Naive thymus-derived CD4-positive, alpha-beta T cell (primary cell): ENCODE results near the gene ADAMTS13. TPM values are rescaled to one million over a fixed set of nuclear protein-coding genes. Genes with fewer than 3 reads are reported as not detected.
A peak's percentile ranks its signal among the peaks of the same experiment; 100 is the strongest.

Source experiments
- ATAC-seq: fragments of 150-1000 bp; cut with Tn5 transposase; 2 replicates; pipeline ENCODE4 v1.10.0; 2021; ENCODE audit warnings: mild to moderate bottlenecking, moderate library complexity
- CTCF ChIA-PET: fragments of 350-600 bp; sonication (Branson Sonifier 250); formaldehyde crosslinking; loops from one replicate; lab custom pipeline; 2021; ENCODE audit warnings: antibody characterized with exemption; lab: Charles Lee
- POLR2A ChIA-PET: fragments of 350-600 bp; sonication (Branson Sonifier 250); formaldehyde crosslinking; loops from one replicate; lab custom pipeline; 2021; ENCODE audit warnings: antibody characterized with exemption, inconsistent platforms; lab: Charles Lee
- DNase-seq, 9 donors: peaks; one replicate each; pipeline versions ENCODE4 v3.0.0 to v3.0.0-alpha.2; 2020 to 2022; ENCODE audit warnings: mixed read lengths in 1 of 9
- H3K27ac ChIP-seq: one replicate; pipeline ENCODE4 v1.7.0; 2013; ENCODE audit warnings: mild to moderate bottlenecking, low read depth, low read length, moderate library complexity
- H3K27me3 ChIP-seq, 2 donors: one replicate each; pipeline ENCODE4 v1.7.0; 2013; ENCODE audit warnings: low read length in 2 of 2, mild to moderate bottlenecking in 2 of 2, moderate library complexity in 2 of 2; ENCODE audit not compliant: control insufficient read depth in 2 of 2, insufficient read depth in 2 of 2
- H3K36me3 ChIP-seq, 3 experiments: 1 replicate in 2 of 3; 2 replicates in 1 of 3; pipeline ENCODE4 v1.7.0; 2013; ENCODE audit warnings: low read length in 3 of 3, mild to moderate bottlenecking in 3 of 3, moderate library complexity in 1 of 3; ENCODE audit not compliant: insufficient read depth in 3 of 3, control insufficient read depth in 2 of 3
- H3K4me1 ChIP-seq, 2 donors: one replicate each; pipeline ENCODE4 v1.7.0; 2013; ENCODE audit warnings: low read length in 2 of 2, mild to moderate bottlenecking in 2 of 2, moderate library complexity in 1 of 2; ENCODE audit not compliant: control insufficient read depth in 2 of 2, insufficient read depth in 2 of 2
- H3K4me3 ChIP-seq: 2 replicates; pipeline ENCODE4 v1.7.0; 2013; ENCODE audit warnings: mild to moderate bottlenecking, low read length
- H3K9me3 ChIP-seq, 3 experiments: 1 replicate in 2 of 3; 2 replicates in 1 of 3; pipeline ENCODE4 v1.7.0; 2013; ENCODE audit warnings: low read length in 3 of 3; ENCODE audit not compliant: control insufficient read depth in 2 of 3
- H3K27ac Mint-ChIP-seq, 9 donors: one replicate each; pipeline ENCODE4 v1.8.0; 2020 to 2022; ENCODE audit warnings: mixed read lengths in 9 of 9, mild to moderate bottlenecking in 8 of 9, moderate library complexity in 5 of 9, inconsistent platforms in 2 of 9
- H3K27me3 Mint-ChIP-seq, 5 donors: one replicate each; pipeline ENCODE4 v1.8.0; 2021 to 2022; ENCODE audit warnings: mixed read lengths in 5 of 5, mild to moderate bottlenecking in 1 of 5
- H3K36me3 Mint-ChIP-seq, 5 donors: one replicate each; pipeline ENCODE4 v1.8.0; 2020 to 2022; ENCODE audit warnings: mixed read lengths in 5 of 5, mild to moderate bottlenecking in 3 of 5, inconsistent platforms in 1 of 5
- H3K4me1 Mint-ChIP-seq, 7 donors: one replicate each; pipeline ENCODE4 v1.8.0; 2020 to 2022; ENCODE audit warnings: mixed read lengths in 7 of 7, mild to moderate bottlenecking in 3 of 7, inconsistent platforms in 1 of 7
- H3K4me3 Mint-ChIP-seq, 10 donors: one replicate each; pipeline ENCODE4 v1.8.0; 2020 to 2022; ENCODE audit warnings: mild to moderate bottlenecking in 10 of 10, mixed read lengths in 10 of 10, moderate library complexity in 6 of 10, inconsistent platforms in 2 of 10
- H3K9me3 Mint-ChIP-seq, 11 donors: one replicate each; pipeline ENCODE4 v1.8.0; 2020 to 2022; ENCODE audit warnings: mixed read lengths in 11 of 11, mild to moderate bottlenecking in 4 of 11, inconsistent platforms in 1 of 11, moderate library complexity in 1 of 11
- intact Hi-C, 2 donors: fragments of 100-400 bp; cut with micrococcal nuclease; formaldehyde crosslinking; loops; one replicate each; pipeline ENCODE4 v1.15.1; 2023
- polyA plus RNA-seq, 2 donors: library from polyadenylated mRNA; unstranded; fragments of 300-500 nt; fragmentation: Illumina TruSeq; gene quantifications; one replicate each; pipeline ENCODE4 v1.2.3, GENCODE V29; 2021
- total RNA-seq, 6 experiments: library from RNA in 5 of 6; stranded (reverse) in 5 of 6; gene quantifications; 1 replicate in 5 of 6; 2 replicates in 1 of 6; pipeline ENCODE4 v1.2.3 and lab custom pipeline; 2021 to 2026

Gene ADAMTS13
- total and polyA plus RNA-seq, 7 experiments from 2014 or later: 0.07 to 3.1 (median 2.4) TPM

GRCh38 chr9:133471551-133472276, 49.5 kb downstream of the ADAMTS13 start:
- no peaks in the 10 kb centered on the region for H3K4me1 ChIP-seq
- no peak overlapping the region for H3K4me3 ChIP-seq
- Mint-ChIP-seq H3K4me3 (no peak overlapping the region), H3K9me3 (no peaks in the 10 kb centered on the region), H3K4me1 (peaks cover 0 to 10% (median 0%) of the 10 kb centered on the region in 7 donors), H3K36me3 (no peaks in the 10 kb centered on the region), H3K27ac (no peak overlapping the region), H3K27me3 (no peaks in the 10 kb centered on the region)
- H3K27me3 ChIP-seq: no peaks in the 10 kb centered on the region
- POLR2A ChIA-PET: no interaction called here
- no peak overlapping the region for H3K27ac ChIP-seq
- ATAC-seq (no peak), DNase-seq (no peak)
- intact Hi-C loops: no loop called here
- no peaks in the 10 kb centered on the region for H3K36me3 ChIP-seq
- H3K9me3 ChIP-seq: no peaks in the 10 kb centered on the region
- CTCF ChIA-PET: no interaction called here

- CTCF ChIA-PET: no interaction called here
- H3K36me3 ChIP-seq: no peaks in the 10 kb centered on the region
These were observed 50.1 kb downstream of the ADAMTS13 start for GRCh38 chr9:133472277-133472645.

GRCh38 chr9:133472753-133473378, 50.7 kb downstream of the ADAMTS13 start:
- Mint-ChIP-seq H3K27me3 (no peaks in the 10 kb centered on the region), H3K36me3 (no peaks in the 10 kb centered on the region), H3K4me3 (no peak overlapping the region), H3K4me1 (peaks cover 0 to 12% (median 0%) of the 10 kb centered on the region in 7 donors), H3K27ac (no peak overlapping the region), H3K9me3 (no peaks in the 10 kb centered on the region)
- H3K27ac ChIP-seq: no peak overlapping the region
- no peaks in the 10 kb centered on the region for H3K27me3 ChIP-seq
- DNase-seq (no peak), ATAC-seq (no peak)
- H3K4me3 ChIP-seq: no peak overlapping the region
- no peaks in the 10 kb centered on the region for H3K4me1 ChIP-seq
- intact Hi-C loops: no loop called here
- ChIA-PET CTCF (no interaction called here), POLR2A (no interaction called here)
- no peaks in the 10 kb centered on the region for H3K9me3 ChIP-seq
- no peaks in the 10 kb centered on the region for H3K36me3 ChIP-seq

More at GRCh38 chr9:133472277-133472645, 50.1 kb downstream of the ADAMTS13 start:
- no peaks in the 10 kb centered on the region for H3K9me3 Mint-ChIP-seq
- POLR2A ChIA-PET: no interaction called here
- H3K36me3 Mint-ChIP-seq: no peaks in the 10 kb centered on the region
- H3K27me3 ChIP-seq: no peaks in the 10 kb centered on the region
- intact Hi-C loops: no loop called here
- no peak overlapping the region for H3K27ac Mint-ChIP-seq
- H3K4me3 ChIP-seq: no peak overlapping the region
- no peaks in the 10 kb centered on the region for H3K27me3 Mint-ChIP-seq
- H3K9me3 ChIP-seq: no peaks in the 10 kb centered on the region
- no peaks in the 10 kb centered on the region for H3K4me1 ChIP-seq
- H3K4me1 Mint-ChIP-seq: peaks cover 0 to 10% (median 0%) of the 10 kb centered on the region in 7 donors
- ATAC-seq (no peak), DNase-seq (no peak)
- no peak overlapping the region for H3K27ac ChIP-seq
- H3K4me3 Mint-ChIP-seq: no peak overlapping the region

DNA sequence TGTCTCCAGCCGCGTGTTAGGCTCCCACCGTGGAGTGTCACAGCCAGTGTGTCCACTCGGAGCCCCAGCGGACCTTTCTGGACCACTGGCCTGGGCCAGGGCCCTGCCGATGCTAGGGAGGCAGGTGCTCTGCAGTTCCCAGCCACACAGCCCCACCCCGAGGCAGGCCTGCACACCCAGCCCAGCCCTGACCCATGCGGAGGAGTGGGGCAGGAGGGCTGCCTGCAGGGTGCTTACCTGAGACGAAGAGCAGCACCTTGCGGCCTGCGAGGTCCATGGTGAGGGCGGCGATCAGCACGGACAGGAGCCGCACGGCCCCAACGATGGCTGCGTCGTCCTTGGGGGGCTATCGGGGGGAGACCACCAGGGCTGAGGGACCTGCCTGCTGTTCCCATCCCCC, 51.6 kb downstream of the ADAMTS13 start:
- H3K4me1 ChIP-seq: peaks cover 0 to 5% of the 10 kb centered on the region in 2 donors
- H3K4me1 Mint-ChIP-seq: peaks cover 0 to 13% (median 0%) of the 10 kb centered on the region in 7 donors
- H3K4me3 ChIP-seq: no peak overlapping the region
- no peaks in the 10 kb centered on the region for H3K27me3 Mint-ChIP-seq
- H3K36me3 ChIP-seq: no peaks in the 10 kb centered on the region
- POLR2A ChIA-PET: no interaction called here
- DNase-seq: no peak
- H3K27ac Mint-ChIP-seq: no peak overlapping the region
- no peak overlapping the region for H3K27ac ChIP-seq
- H3K27me3 ChIP-seq: no peaks in the 10 kb centered on the region
- intact Hi-C loops: no loop called here
- H3K4me3 Mint-ChIP-seq: no peak overlapping the region
- no peaks in the 10 kb centered on the region for H3K9me3 ChIP-seq
- no peak for ATAC-seq
- CTCF ChIA-PET: no interaction called here
- H3K9me3 Mint-ChIP-seq: no peaks in the 10 kb centered on the region
- H3K36me3 Mint-ChIP-seq: no peaks in the 10 kb centered on the region

DNA sequence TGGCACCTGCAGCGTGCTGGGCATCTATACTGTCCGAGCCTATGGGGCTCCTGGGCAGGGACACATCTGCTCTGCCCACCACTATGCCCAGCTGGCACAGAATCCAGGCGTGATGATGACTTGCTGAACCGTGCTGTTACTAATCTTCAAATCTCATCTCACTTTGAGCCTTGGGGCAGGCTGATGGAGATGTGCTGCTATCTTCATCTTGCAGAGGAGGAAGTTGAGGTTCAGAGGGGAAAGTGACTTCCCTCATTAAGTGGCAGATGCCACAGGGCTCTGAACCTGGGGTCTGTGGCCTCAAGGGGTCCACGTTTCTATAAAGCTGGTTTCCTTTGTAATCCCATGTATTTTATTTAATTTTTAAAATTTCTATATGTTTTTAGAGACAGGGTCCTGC, 52.0 kb downstream of the ADAMTS13 start:
- H3K4me1 Mint-ChIP-seq: peaks cover 0 to 13% (median under 1%) of the 10 kb centered on the region in 7 donors
- no peak overlapping the region for H3K4me3 Mint-ChIP-seq
- Histone ChIP-seq H3K27ac (no peak overlapping the region), H3K36me3 (no peaks in the 10 kb centered on the region), H3K9me3 (no peaks in the 10 kb centered on the region), H3K4me3 (no peak overlapping the region), H3K4me1 (peaks cover 0 to 5% of the 10 kb centered on the region in 2 donors), H3K27me3 (no peaks in the 10 kb centered on the region)
- H3K27me3 Mint-ChIP-seq: no peaks in the 10 kb centered on the region
- H3K9me3 Mint-ChIP-seq: no peaks in the 10 kb centered on the region
- ChIA-PET CTCF (no interaction called here), POLR2A (no interaction called here)
- no peaks in the 10 kb centered on the region for H3K36me3 Mint-ChIP-seq
- intact Hi-C loops: no loop called here
- H3K27ac Mint-ChIP-seq: peak overlapping the region in 2 of 9 donors; percentile 14 to 31
- no peak for DNase-seq
- peak; percentile 14 for ATAC-seq

- POLR2A ChIA-PET: no interaction called here
- no peaks in the 10 kb centered on the region for H3K9me3 ChIP-seq
- ATAC-seq (no peak), DNase-seq (no peak)
- intact Hi-C loops: loop anchor here in 1 of 2 donors (5.0 kb wide), 1 partner anchor 138 kb away; the partner anchor contains the start of gene SURF6
- no peak overlapping the region for H3K4me3 ChIP-seq
- Mint-ChIP-seq H3K9me3 (no peaks in the 10 kb centered on the region), H3K27me3 (peaks cover 0 to 5% (median 0%) of the 10 kb centered on the region in 5 donors), H3K27ac (no peak overlapping the region), H3K4me1 (peaks cover 0 to 18% (median 7%) of the 10 kb centered on the region in 7 donors), H3K36me3 (no peaks in the 10 kb centered on the region), H3K4me3 (no peak overlapping the region)
- CTCF ChIA-PET: no interaction called here
- no peak overlapping the region for H3K27ac ChIP-seq
- H3K27me3 ChIP-seq: no peaks in the 10 kb centered on the region
- H3K4me1 ChIP-seq: peaks cover 0 to 12% of the 10 kb centered on the region in 2 donors
- no peaks in the 10 kb centered on the region for H3K36me3 ChIP-seq
These were observed 52.7 kb downstream of the ADAMTS13 start for GRCh38 chr9:133474853-133475252.
